DND-41 (cell line): Measurements from ENCODE around the gene TSGA10.

Experiments used
- ATAC-seq: fragments of 200-7000 bp; cut with Tn5 transposase; 3 replicates; pipeline ENCODE4 v1.9.1; 2021; ENCODE audit warnings: low read depth; ENCODE audit not compliant: insufficient read depth
- DNase-seq: peaks from one replicate; pipeline ENCODE4 v3.0.0-alpha.2; 2020
- H2AFZ ChIP-seq: 2 replicates; pipeline ENCODE4 v1.6.0; 2012; ENCODE audit warnings: low read depth, low read length
- H3K27ac ChIP-seq: 2 replicates; pipeline ENCODE4 v1.5.1; 2012; ENCODE audit warnings: low read length, inconsistent platforms
- H3K27me3 ChIP-seq: fragments of 200-600 bp; sonication (generic); 2 replicates; pipeline ENCODE4 v1.6.0; 2012; ENCODE audit warnings: low read length, mild to moderate bottlenecking, inconsistent platforms; ENCODE audit not compliant: insufficient read depth, poor library complexity
- H3K36me3 ChIP-seq: 2 replicates; pipeline ENCODE4 v1.5.1; 2012; ENCODE audit warnings: low read length, inconsistent platforms; ENCODE audit not compliant: insufficient read depth
- H3K4me1 ChIP-seq: 2 replicates; pipeline ENCODE4 v1.5.1; 2012; ENCODE audit warnings: mild to moderate bottlenecking, low read length; ENCODE audit not compliant: insufficient read depth
- H3K4me2 ChIP-seq: 2 replicates; pipeline ENCODE4 v1.6.0; 2012; ENCODE audit warnings: mild to moderate bottlenecking, moderate library complexity, low read length, inconsistent platforms; ENCODE audit not compliant: insufficient read depth
- H3K4me3 ChIP-seq, 2 experiments: fragments of 200-600 bp in 1 of 2; shearing (Covaris generic) in 1 of 2; 2 replicates each; pipeline ENCODE4 v1.5.1; 2012 to 2016; ENCODE audit warnings: inconsistent platforms in 2 of 2, low read length in 2 of 2, mild to moderate bottlenecking in 2 of 2, low read depth in 1 of 2, moderate library complexity in 1 of 2
- H3K79me2 ChIP-seq: 2 replicates; pipeline ENCODE4 v1.6.0; 2012; ENCODE audit warnings: low read length, inconsistent platforms; ENCODE audit not compliant: insufficient read depth
- H3K9ac ChIP-seq: 2 replicates; pipeline ENCODE4 v1.6.0; 2012; ENCODE audit warnings: low read depth, mild to moderate bottlenecking, inconsistent platforms, low read length, moderate library complexity
- H3K9me3 ChIP-seq: 2 replicates; pipeline ENCODE4 v1.5.1; 2012; ENCODE audit warnings: low read length, moderate library complexity, mild to moderate bottlenecking, inconsistent platforms; ENCODE audit not compliant: insufficient read depth, severe bottlenecking
- H4K20me1 ChIP-seq: 2 replicates; pipeline ENCODE4 v1.6.0; 2012; ENCODE audit warnings: low read length; ENCODE audit not compliant: insufficient read depth
- CTCF ChIP-seq: IDR thresholded peaks from 2 replicates; pipeline ENCODE4 v1.5.1; 2012; ENCODE audit warnings: borderline replicate concordance, low read length, moderate library complexity, mild to moderate bottlenecking; ENCODE audit not compliant: poor library complexity, severe bottlenecking; ENCODE audit errors: extremely low read depth
- EZH2 ChIP-seq: IDR thresholded peaks from 3 replicates; pipeline ENCODE4 v1.6.1; 2012; ENCODE audit warnings: borderline replicate concordance, low read depth, mild to moderate bottlenecking, moderate library complexity, low read length, inconsistent platforms; ENCODE audit not compliant: severe bottlenecking

The TSGA10 gene

GRCh38 chr2:99153921-99154604 lies 679 bp downstream of the TSGA10 start:
- Histone ChIP-seq H4K20me1 (no peaks in the 10 kb centered on the region), H2AFZ (peak overlapping the region; percentile 79), H3K9ac (peak overlapping the region; percentile 69), H3K9me3 (no peaks in the 10 kb centered on the region), H3K36me3 (peaks cover 18% of the 10 kb centered on the region; the same call in 1 of the 2 replicates), H3K79me2 (peaks cover 15% of the 10 kb centered on the region), H3K4me3 (peak overlapping the region; percentile 47 to 64), H3K4me1 (peaks cover 26% of the 10 kb centered on the region), H3K27ac (peak overlapping the region; percentile 87), H3K4me2 (peak overlapping the region; percentile 82), H3K27me3 (no peaks in the 10 kb centered on the region)
- no peak for DNase-seq
- TF ChIP-seq EZH2 (no peak), CTCF (no peak)
- no peak for ATAC-seq

- H3K79me2 ChIP-seq, result peaks cover 15% of the 10 kb centered on the region
- no peak for DNase-seq
- no peak for ATAC-seq
- no peak overlapping the region for H2AFZ ChIP-seq
- no peaks in the 10 kb centered on the region for H4K20me1 ChIP-seq
- peaks cover 26% of the 10 kb centered on the region for H3K4me1 ChIP-seq
- H3K27ac ChIP-seq, result no peak overlapping the region
- no peaks in the 10 kb centered on the region for H3K27me3 ChIP-seq
- TF ChIP-seq CTCF (no peak), EZH2 (no peak)
- no peaks in the 10 kb centered on the region for H3K9me3 ChIP-seq
- H3K9ac ChIP-seq, result no peak overlapping the region
- peaks cover 10% of the 10 kb centered on the region; the same call in 1 of the 2 replicates for H3K36me3 ChIP-seq
- H3K4me3 ChIP-seq, result no peak overlapping the region
- no peak overlapping the region for H3K4me2 ChIP-seq
These were observed 2.4 kb downstream of the TSGA10 start for GRCh38 chr2:99152199-99152895.

GRCh38 chr2:99150706-99151105 lies 4.0 kb downstream of the TSGA10 start:
- H3K79me2 ChIP-seq, result peaks cover 11% of the 10 kb centered on the region
- no peak for DNase-seq
- no peak overlapping the region for H3K9ac ChIP-seq

More at GRCh38 chr2:99150706-99151105, 4.0 kb downstream of the TSGA10 start:
- Histone ChIP-seq H3K27me3 (no peaks in the 10 kb centered on the region), H4K20me1 (no peaks in the 10 kb centered on the region), H3K4me1 (peaks cover 20% of the 10 kb centered on the region), H3K36me3 (no peaks in the 10 kb centered on the region), H3K4me2 (no peak overlapping the region), H3K9me3 (no peaks in the 10 kb centered on the region), H3K27ac (no peak overlapping the region), H2AFZ (no peak overlapping the region), H3K4me3 (no peak overlapping the region)
- ATAC-seq, result no peak
- TF ChIP-seq CTCF (no peak), EZH2 (no peak)
